ENCODE measurements around the gene RGS6. TPM values are rescaled to one million over a fixed set of nuclear protein-coding genes. Genes with fewer than 3 reads are reported as not detected.

RGS6 gene
- total and polyA plus RNA-seq, 2 donors (not counting 1 experiment from before 2014, with no cell fraction given) = not detected

- H3K4me2 ChIP-seq (ENCODE audit: extremely low read depth, insufficient read depth, low read length) = no peak overlapping the region
- H2AFZ ChIP-seq (ENCODE audit: low read length) = no peak overlapping the region
- H3K4me3 ChIP-seq (replicated peaks in 1 of 4; ENCODE audit: control extremely low read depth in 1 of 4, insufficient read depth in 1 of 4, low read depth in 3 of 4, low read length in 4 of 4) = no peak overlapping the region
- H3K27me3 ChIP-seq (ENCODE audit: control insufficient read depth, insufficient read depth, low read length) = no peaks in the 10 kb centered on the region
- TF ChIP-seq CTCF (conservative IDR thresholded peaks at IDR 0.05 in 1 of 2, IDR thresholded peaks at IDR 0.05 in 1 of 2; ENCODE audit: low read depth in 1 of 2, low read length in 2 of 2) = no peak
- no peak for TF ChIP-seq EZH2 (IDR thresholded peaks at IDR 0.05; ENCODE audit: low read length, missing control alignments)
- no peak for DNase-seq (ENCODE audit: low read depth in 2 of 2)
- H4K20me1 ChIP-seq (ENCODE audit: control insufficient read depth, extremely low read depth, insufficient read depth, low read length) = no peaks in the 10 kb centered on the region
- no peaks in the 10 kb centered on the region for H3K4me1 ChIP-seq (ENCODE audit: control insufficient read depth, extremely low read depth, insufficient read depth, low read length)
- no peaks in the 10 kb centered on the region for H3K9me3 ChIP-seq (ENCODE audit: control insufficient read depth, insufficient read depth, low read depth, low read length)
- H3K79me2 ChIP-seq (ENCODE audit: control insufficient read depth, insufficient read depth, low read length) = no peaks in the 10 kb centered on the region
- no peak overlapping the region for H3K27ac ChIP-seq (ENCODE audit: insufficient read depth, low read length)
- H3K9ac ChIP-seq (ENCODE audit: insufficient read depth, low read length) = no peak overlapping the region
- H3K36me3 ChIP-seq (ENCODE audit: control insufficient read depth, insufficient read depth, low read length) = no peaks in the 10 kb centered on the region
Observed at GRCh38 chr14:72060917-72061316, 128.7 kb downstream of the RGS6 start.

GRCh38 chr14:72061718-72062117 lies 129.5 kb downstream of the RGS6 start:
- TF ChIP-seq EZH2 (IDR thresholded peaks at IDR 0.05; ENCODE audit: low read length, missing control alignments) (no peak), CTCF (conservative IDR thresholded peaks at IDR 0.05 in 1 of 2, IDR thresholded peaks at IDR 0.05 in 1 of 2; ENCODE audit: low read depth in 1 of 2, low read length in 2 of 2) (no peak)
- DNase-seq (ENCODE audit: low read depth in 2 of 2) = no peak
- no peaks in the 10 kb centered on the region for H3K9me3 ChIP-seq (ENCODE audit: control insufficient read depth, insufficient read depth, low read depth, low read length)
- no peak overlapping the region for H3K4me2 ChIP-seq (ENCODE audit: extremely low read depth, insufficient read depth, low read length)
- no peaks in the 10 kb centered on the region for H3K36me3 ChIP-seq (ENCODE audit: control insufficient read depth, insufficient read depth, low read length)
- H2AFZ ChIP-seq (ENCODE audit: low read length) = no peak overlapping the region
- H3K27ac ChIP-seq (ENCODE audit: insufficient read depth, low read length) = no peak overlapping the region
- H3K4me1 ChIP-seq (ENCODE audit: control insufficient read depth, extremely low read depth, insufficient read depth, low read length) = no peaks in the 10 kb centered on the region
- no peaks in the 10 kb centered on the region for H3K27me3 ChIP-seq (ENCODE audit: control insufficient read depth, insufficient read depth, low read length)
- no peaks in the 10 kb centered on the region for H4K20me1 ChIP-seq (ENCODE audit: control insufficient read depth, extremely low read depth, insufficient read depth, low read length)
- H3K9ac ChIP-seq (ENCODE audit: insufficient read depth, low read length) = no peak overlapping the region
- H3K79me2 ChIP-seq (ENCODE audit: control insufficient read depth, insufficient read depth, low read length) = no peaks in the 10 kb centered on the region
- no peak overlapping the region for H3K4me3 ChIP-seq (replicated peaks in 1 of 4; ENCODE audit: control extremely low read depth in 1 of 4, insufficient read depth in 1 of 4, low read depth in 3 of 4, low read length in 4 of 4)

GRCh38 chr14:72063761-72064282 lies 131.6 kb downstream of the RGS6 start:
- no peaks in the 10 kb centered on the region for H4K20me1 ChIP-seq (ENCODE audit: control insufficient read depth, extremely low read depth, insufficient read depth, low read length)
- no peak overlapping the region for H2AFZ ChIP-seq (ENCODE audit: low read length)
- H3K36me3 ChIP-seq (ENCODE audit: control insufficient read depth, insufficient read depth, low read length) = no peaks in the 10 kb centered on the region
- no peaks in the 10 kb centered on the region for H3K27me3 ChIP-seq (ENCODE audit: control insufficient read depth, insufficient read depth, low read length)
- no peaks in the 10 kb centered on the region for H3K79me2 ChIP-seq (ENCODE audit: control insufficient read depth, insufficient read depth, low read length)
- H3K27ac ChIP-seq (ENCODE audit: insufficient read depth, low read length) = no peak overlapping the region
- TF ChIP-seq CTCF (conservative IDR thresholded peaks at IDR 0.05 in 1 of 2, IDR thresholded peaks at IDR 0.05 in 1 of 2; ENCODE audit: low read depth in 1 of 2, low read length in 2 of 2) = no peak
- no peak for TF ChIP-seq EZH2 (IDR thresholded peaks at IDR 0.05; ENCODE audit: low read length, missing control alignments)
- no peak for DNase-seq (ENCODE audit: low read depth in 2 of 2)
- H3K4me1 ChIP-seq (ENCODE audit: control insufficient read depth, extremely low read depth, insufficient read depth, low read length) = no peaks in the 10 kb centered on the region
- no peak overlapping the region for H3K4me3 ChIP-seq (replicated peaks in 1 of 4; ENCODE audit: control extremely low read depth in 1 of 4, insufficient read depth in 1 of 4, low read depth in 3 of 4, low read length in 4 of 4)
- no peak overlapping the region for H3K4me2 ChIP-seq (ENCODE audit: extremely low read depth, insufficient read depth, low read length)
- no peaks in the 10 kb centered on the region for H3K9me3 ChIP-seq (ENCODE audit: control insufficient read depth, insufficient read depth, low read depth, low read length)
- H3K9ac ChIP-seq (ENCODE audit: insufficient read depth, low read length) = no peak overlapping the region

All from fibroblast of lung (primary cell).